ENCODE results near the gene FEM1B. TPM values are rescaled to one million over a fixed set of nuclear protein-coding genes. Genes with fewer than 3 reads are reported as not detected.
A peak's percentile ranks its signal among the peaks of the same experiment; 100 is the strongest.

Gene FEM1B
- total RNA-seq, 1 donor: 61.7 TPM

DNA sequence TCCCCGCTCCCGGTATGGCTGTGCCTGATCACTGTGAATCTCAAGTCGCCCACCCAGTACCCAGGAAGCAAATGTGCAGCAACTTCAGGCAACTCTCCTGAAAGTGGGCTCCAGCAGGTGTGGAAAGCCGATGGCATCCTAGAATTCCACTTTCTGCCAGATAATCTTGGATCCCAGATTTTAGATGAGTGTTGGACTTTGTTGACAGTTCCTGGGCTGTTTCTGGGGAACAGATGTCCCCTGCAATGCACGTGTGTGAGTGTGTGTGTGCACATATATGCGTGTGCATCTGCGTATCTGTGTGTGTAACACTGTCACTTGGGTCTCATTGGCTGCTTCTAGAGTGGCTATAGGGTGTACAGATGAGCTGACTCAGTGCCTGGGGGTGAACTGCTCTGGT lies 59.0 kb downstream of the FEM1B start:
- TF ChIP-seq, protein P1, sequence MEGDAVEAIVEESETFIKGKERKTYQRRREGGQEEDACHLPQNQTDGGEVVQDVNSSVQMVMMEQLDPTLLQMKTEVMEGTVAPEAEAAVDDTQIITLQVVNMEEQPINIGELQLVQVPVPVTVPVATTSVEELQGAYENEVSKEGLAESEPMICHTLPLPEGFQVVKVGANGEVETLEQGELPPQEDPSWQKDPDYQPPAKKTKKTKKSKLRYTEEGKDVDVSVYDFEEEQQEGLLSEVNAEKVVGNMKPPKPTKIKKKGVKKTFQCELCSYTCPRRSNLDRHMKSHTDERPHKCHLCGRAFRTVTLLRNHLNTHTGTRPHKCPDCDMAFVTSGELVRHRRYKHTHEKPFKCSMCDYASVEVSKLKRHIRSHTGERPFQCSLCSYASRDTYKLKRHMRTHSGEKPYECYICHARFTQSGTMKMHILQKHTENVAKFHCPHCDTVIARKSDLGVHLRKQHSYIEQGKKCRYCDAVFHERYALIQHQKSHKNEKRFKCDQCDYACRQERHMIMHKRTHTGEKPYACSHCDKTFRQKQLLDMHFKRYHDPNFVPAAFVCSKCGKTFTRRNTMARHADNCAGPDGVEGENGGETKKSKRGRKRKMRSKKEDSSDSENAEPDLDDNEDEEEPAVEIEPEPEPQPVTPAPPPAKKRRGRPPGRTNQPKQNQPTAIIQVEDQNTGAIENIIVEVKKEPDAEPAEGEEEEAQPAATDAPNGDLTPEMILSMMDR (IDR thresholded peaks at IDR 0.05; ENCODE audit: insufficient read depth, low read depth, low read length): no peak
- no peak for DNase-seq (ENCODE audit: low read depth)

DNA sequence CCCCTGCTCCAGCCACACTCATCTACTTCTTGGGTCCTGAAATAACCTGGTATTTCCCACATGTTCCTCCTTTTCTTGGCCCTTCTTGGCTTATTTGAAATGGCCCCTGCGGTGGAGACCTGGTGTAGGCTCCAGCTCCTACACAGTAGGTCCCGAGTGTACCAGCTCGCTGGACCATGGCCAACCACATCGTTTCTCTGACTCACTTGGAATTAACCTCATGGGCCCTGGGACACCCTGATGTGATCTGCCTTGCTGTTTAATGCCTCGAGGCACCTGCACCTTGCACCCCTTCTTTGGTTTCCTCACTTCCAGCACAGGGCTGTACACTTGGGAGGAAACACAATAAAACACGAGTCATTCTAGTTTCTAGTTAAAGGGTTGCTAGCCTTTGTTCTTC lies 60.3 kb downstream of the FEM1B start:
- TF ChIP-seq, protein P1 (IDR thresholded peaks at IDR 0.05; ENCODE audit: insufficient read depth, low read depth, low read length): no peak
- no peak for DNase-seq (ENCODE audit: low read depth)
- H3K4me3 ChIP-seq (ENCODE audit: low read depth, low read length): no peak overlapping the region

More for the DNA sequence above, 59.0 kb downstream of the FEM1B start:
- no peak overlapping the region for H3K4me3 ChIP-seq (ENCODE audit: low read depth, low read length)

DNA sequence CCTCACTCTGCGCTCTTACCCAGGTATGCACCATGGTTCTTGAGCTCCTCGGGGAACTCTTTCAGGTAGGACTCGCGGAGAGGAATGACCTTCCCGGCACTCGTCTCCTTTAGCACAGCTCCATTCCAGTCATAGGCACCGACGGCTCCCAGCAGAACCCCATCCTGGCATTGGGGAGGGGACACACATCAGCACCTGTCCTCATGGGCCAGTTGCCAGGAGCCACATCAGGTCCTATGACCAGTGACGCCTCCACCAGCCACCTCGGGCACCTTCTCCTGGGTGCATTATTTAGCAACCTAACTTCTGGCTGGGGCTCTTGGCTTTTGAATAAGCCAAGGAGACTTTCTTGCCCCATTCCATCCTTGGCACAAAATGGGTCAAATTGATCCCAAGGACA lies 61.9 kb downstream of the FEM1B start:
- TF ChIP-seq, protein P1 (IDR thresholded peaks at IDR 0.05; ENCODE audit: insufficient read depth, low read depth, low read length): no peak
- no peak overlapping the region for H3K4me3 ChIP-seq (ENCODE audit: low read depth, low read length)
- no peak for DNase-seq (ENCODE audit: low read depth)

DNA sequence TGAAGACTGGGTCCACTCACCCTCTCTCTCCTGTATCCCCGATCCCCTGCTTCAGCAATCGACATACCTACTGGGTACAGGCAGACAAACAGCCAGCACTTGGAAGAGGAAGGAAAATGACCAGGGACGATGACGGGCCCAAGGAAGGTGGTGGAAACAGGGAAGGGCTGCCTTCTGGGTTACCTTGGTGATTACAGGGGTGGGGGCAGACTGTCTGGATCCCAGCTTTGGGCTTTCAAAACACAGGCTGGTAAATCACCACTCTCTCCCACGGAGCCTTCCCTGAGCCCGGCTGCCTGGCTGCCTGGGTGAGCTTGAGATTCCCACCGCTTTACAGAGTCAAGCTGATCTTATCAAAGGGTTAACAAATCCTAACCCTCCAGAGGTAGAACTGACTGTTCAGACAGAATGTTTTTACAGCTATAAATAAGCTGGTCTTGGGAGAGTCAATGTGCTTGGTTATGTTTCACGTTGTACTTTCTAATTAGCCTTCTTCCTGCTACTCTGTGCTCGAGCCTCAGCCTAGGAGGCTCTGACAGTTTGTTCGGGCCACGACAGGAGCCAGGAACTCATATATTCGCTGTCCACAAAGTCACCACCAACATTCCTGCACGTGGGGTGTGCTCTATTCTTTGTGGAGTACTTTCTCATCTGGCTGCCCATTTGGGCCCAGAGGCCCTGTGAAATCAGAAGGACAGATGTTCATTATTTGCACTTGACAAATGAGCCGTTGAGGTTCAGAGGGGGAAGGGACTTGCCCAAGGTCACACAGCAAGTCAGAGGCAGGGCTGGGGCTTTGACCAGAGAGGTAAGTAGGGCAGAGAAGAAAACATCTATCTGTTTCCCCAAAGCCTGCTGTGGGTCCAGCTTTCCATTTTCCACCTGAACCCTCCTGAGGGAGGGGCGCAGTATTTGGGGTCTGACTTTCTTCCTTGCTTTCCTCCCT lies 63.5 kb downstream of the FEM1B start:
- DNase-seq (ENCODE audit: low read depth): peak; percentile 32
- no peak overlapping the region for H3K4me3 ChIP-seq (ENCODE audit: low read depth, low read length)

DNA sequence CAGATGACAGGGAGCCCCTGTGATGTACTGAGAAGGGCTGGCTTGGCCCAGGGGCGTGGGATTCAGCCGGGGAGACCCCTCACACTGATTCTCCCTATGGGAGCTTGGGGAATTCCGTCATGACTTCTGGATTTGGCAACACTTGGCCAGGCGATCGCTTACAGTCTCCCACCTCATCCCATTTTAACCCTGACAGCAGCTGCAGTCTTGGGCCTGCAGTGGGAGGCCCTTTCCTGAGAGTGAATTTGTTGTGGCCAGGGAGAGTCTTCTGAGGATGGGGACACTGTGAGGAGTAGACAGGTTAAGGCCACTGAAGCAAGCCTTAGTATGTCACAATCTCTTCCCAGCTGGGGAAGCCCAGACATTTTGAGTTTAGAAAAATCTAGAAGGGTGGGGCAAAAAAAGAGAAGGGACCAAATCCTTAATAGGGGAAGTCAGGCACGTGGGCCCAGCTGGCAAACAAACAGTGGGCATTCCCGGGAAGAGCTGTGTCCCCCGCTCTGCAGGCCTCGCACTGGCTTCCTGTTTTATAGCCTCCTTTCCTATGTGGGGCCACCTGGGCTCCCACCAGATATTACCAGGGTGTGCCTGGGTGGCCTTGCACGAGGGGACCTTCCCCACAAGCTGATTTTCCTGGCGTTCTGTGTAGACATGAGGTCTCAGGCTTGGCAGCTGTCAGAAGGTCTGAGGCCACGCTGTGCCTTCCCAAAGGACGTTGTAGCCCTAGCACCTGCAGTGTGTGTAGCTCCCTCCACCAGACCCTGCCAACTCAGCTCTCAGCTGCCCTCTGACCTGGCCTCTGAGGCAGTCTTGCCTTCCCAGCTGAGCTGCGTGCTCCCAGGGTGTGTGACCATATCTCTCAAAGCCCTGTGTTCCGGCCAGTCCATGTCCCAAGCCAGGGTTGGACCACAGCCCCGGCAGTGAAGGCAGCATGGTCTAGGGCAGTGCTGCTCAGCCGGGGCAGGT lies 64.5 kb downstream of the FEM1B start:
- peak; percentile 38 for DNase-seq (ENCODE audit: low read depth)
- TF ChIP-seq, protein P1 (IDR thresholded peaks at IDR 0.05; ENCODE audit: insufficient read depth, low read depth, low read length): no peak
- no peak overlapping the region for H3K4me3 ChIP-seq (ENCODE audit: low read depth, low read length)

More for the DNA sequence above, 63.5 kb downstream of the FEM1B start:
- TF ChIP-seq, protein P1 (IDR thresholded peaks at IDR 0.05; ENCODE audit: insufficient read depth, low read depth, low read length): no peak

DNA sequence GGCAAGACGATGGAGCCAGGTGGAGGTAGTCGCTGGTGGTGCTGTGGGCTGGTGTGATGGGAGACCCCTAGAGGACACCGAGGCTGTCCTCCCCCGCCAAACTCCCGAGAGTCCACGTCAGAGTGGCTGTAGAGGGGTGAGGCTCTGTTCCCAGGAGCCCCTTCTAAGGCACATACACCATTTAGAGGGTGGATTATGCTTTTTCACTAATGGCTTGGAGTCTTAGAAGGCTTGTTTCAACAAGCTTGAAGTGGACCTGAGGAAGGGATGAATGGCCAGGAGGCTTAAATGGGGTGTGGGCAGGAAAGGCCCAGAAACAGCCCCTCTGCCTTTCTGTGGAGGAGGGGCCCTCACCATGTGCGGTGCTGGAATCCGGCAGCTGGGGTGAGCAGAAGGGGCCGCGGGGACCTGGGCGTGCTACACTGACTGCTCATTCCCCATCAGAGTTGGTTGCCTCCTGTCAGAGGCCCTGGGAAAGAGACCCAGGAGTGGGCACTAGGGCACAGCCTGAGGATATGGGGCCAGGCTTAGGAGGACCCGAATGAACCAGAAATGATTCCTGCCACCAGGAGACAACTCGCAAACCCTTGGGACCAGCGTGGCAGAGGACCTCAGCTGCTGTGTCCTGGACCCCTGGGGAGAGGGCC lies 66.2 kb downstream of the FEM1B start:
- H3K4me3 ChIP-seq (ENCODE audit: low read depth, low read length): no peak overlapping the region
- TF ChIP-seq, protein P1 (IDR thresholded peaks at IDR 0.05; ENCODE audit: insufficient read depth, low read depth, low read length): no peak
- no peak for DNase-seq (ENCODE audit: low read depth)
